Right atrium auricular region (tissue), 2 donors: Measurements from ENCODE around the gene LRP11. TPM values are rescaled to one million over a fixed set of nuclear protein-coding genes. Genes with fewer than 3 reads are reported as not detected.

Source experiments
- DNase-seq: peaks from one replicate; pipeline ENCODE4 v3.0.0-alpha.2; 2019; ENCODE audit warnings: low spot score
- H3K27ac ChIP-seq, 2 donors: fragments of 200-600 bp; sonication (generic); 1 replicate in 1 of 2; 2 replicates in 1 of 2; pipeline ENCODE4 v1.5.1; 2016 to 2019
- H3K27me3 ChIP-seq, 2 donors: fragments of 200-600 bp; sonication (generic); one replicate each; pipeline versions ENCODE4 v1.5.1 to v1.6.0; 2017 to 2019
- H3K36me3 ChIP-seq: fragments of 200-600 bp; sonication (generic); one replicate; pipeline ENCODE4 v1.5.1; 2016
- H3K4me1 ChIP-seq, 2 donors: fragments of 200-600 bp; sonication (generic); one replicate each; pipeline versions ENCODE4 v1.5.1 to v1.6.0; 2017 to 2019
- H3K4me3 ChIP-seq, 2 donors: fragments of 200-600 bp; sonication (generic); 1 replicate in 1 of 2; 2 replicates in 1 of 2; pipeline ENCODE4 v1.5.1; 2017 to 2019; ENCODE audit warnings: mild to moderate bottlenecking in 1 of 2, moderate library complexity in 1 of 2
- H3K9me3 ChIP-seq, 2 donors: fragments of 200-600 bp; sonication (generic); one replicate each; pipeline ENCODE4 v1.5.1; 2019
- CTCF ChIP-seq, 2 donors: fragments of 200-600 bp; sonication (generic); IDR thresholded peaks; one replicate each; pipeline ENCODE4 v1.5.1; 2019; ENCODE audit warnings: antibody characterized with exemption in 2 of 2
- total RNA-seq, 2 donors: library from RNA; depleted of rRNA; stranded (reverse); fragments of >200 nt; gene quantifications; one replicate each; pipeline ENCODE4 v1.1.0, GENCODE V29; 2016

Gene LRP11
- total RNA-seq, 2 donors from 2014 or later: 17.0 to 25.7 TPM

GRCh38 chr6:149806127-149806526 lies 58.0 kb downstream of the LRP11 start:
- no peak for DNase-seq
- no peaks in the 10 kb centered on the region for H3K9me3 ChIP-seq
- H3K36me3 ChIP-seq: peaks cover 35% of the 10 kb centered on the region
- no peaks in the 10 kb centered on the region for H3K4me1 ChIP-seq
- H3K27ac ChIP-seq: no peak overlapping the region
- no peak overlapping the region for H3K4me3 ChIP-seq
- no peaks in the 10 kb centered on the region for H3K27me3 ChIP-seq
- no peak for TF ChIP-seq CTCF (IDR thresholded peaks at IDR 0.05)

GRCh38 chr6:149783551-149783950 lies 80.6 kb downstream of the LRP11 start:
- Histone ChIP-seq H3K4me1 (no peaks in the 10 kb centered on the region), H3K36me3 (no peaks in the 10 kb centered on the region), H3K9me3 (no peaks in the 10 kb centered on the region), H3K27me3 (no peaks in the 10 kb centered on the region), H3K4me3 (no peak overlapping the region), H3K27ac (no peak overlapping the region)
- no peak for DNase-seq
- no peak for TF ChIP-seq CTCF (IDR thresholded peaks at IDR 0.05)

GRCh38 chr6:149782337-149782736 lies 81.8 kb downstream of the LRP11 start:
- TF ChIP-seq CTCF (IDR thresholded peaks at IDR 0.05): no peak
- Histone ChIP-seq H3K9me3 (no peaks in the 10 kb centered on the region), H3K4me3 (no peak overlapping the region), H3K36me3 (no peaks in the 10 kb centered on the region), H3K4me1 (no peaks in the 10 kb centered on the region), H3K27ac (no peak overlapping the region), H3K27me3 (no peaks in the 10 kb centered on the region)
- no peak for DNase-seq

GRCh38 chr6:149781715-149782114 lies 82.4 kb downstream of the LRP11 start:
- DNase-seq: no peak
- TF ChIP-seq CTCF (IDR thresholded peaks at IDR 0.05): no peak
- Histone ChIP-seq H3K4me3 (no peak overlapping the region), H3K27ac (no peak overlapping the region), H3K27me3 (no peaks in the 10 kb centered on the region), H3K36me3 (no peaks in the 10 kb centered on the region), H3K4me1 (no peaks in the 10 kb centered on the region), H3K9me3 (no peaks in the 10 kb centered on the region)

- H3K27ac ChIP-seq: no peak overlapping the region
- DNase-seq: no peak
- H3K27me3 ChIP-seq: no peaks in the 10 kb centered on the region
- no peaks in the 10 kb centered on the region for H3K36me3 ChIP-seq
- no peaks in the 10 kb centered on the region for H3K4me1 ChIP-seq
- no peak for TF ChIP-seq CTCF (IDR thresholded peaks at IDR 0.05)
- H3K4me3 ChIP-seq: no peak overlapping the region
- H3K9me3 ChIP-seq: no peaks in the 10 kb centered on the region
These were observed 84.6 kb downstream of the LRP11 start for GRCh38 chr6:149779644-149779963.

GRCh38 chr6:149777624-149778023 lies 86.5 kb downstream of the LRP11 start:
- DNase-seq: no peak
- Histone ChIP-seq H3K4me3 (no peak overlapping the region), H3K36me3 (peaks cover 4% of the 10 kb centered on the region), H3K27me3 (no peaks in the 10 kb centered on the region), H3K9me3 (no peaks in the 10 kb centered on the region), H3K27ac (no peak overlapping the region), H3K4me1 (no peaks in the 10 kb centered on the region)
- no peak for TF ChIP-seq CTCF (IDR thresholded peaks at IDR 0.05)
